ENCODE measurements around the gene LRRN2.
"Not testable (repeated sequence)": the region's sequence is repeated elsewhere in the genome, so short reads cannot be mapped to it uniquely, and the experiment has no call there.

The LRRN2 gene

GRCh38 chr1:204685236-204686006 is at the start of gene LRRN2:
Gene LRRN2, minus strand, starts transcription at chr1:204685738. Its CDS starts 65,746 bp downstream, at chr1:204619992.
- peak; percentile 42 for DNase-seq

- no peak for DNase-seq
Observed at GRCh38 chr1:204735042-204735441, 49.5 kb upstream of the LRRN2 start.

GRCh38 chr1:204733869-204734596 is 48.5 kb upstream of the LRRN2 start:
- no peak for DNase-seq

DNA sequence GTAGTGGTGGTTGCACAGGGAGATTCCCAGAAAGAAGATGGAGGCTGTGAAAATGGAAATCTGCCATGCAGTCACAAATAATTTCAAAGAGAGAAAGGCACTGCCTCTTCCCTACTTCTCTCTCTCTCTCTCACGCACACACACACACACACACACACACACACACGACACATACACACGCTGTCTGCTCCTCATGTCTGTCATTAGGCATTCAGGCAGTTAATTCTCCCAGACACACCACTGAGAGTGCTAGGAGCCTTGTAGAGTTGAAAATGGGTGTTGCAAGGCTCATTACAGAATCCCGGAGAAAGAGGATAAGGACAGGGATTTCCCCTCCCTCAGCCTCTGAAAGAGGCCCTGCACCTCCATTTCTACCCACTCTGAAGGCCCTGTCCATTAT is 47.8 kb upstream of the LRRN2 start:
- no peak for DNase-seq

GRCh38 chr1:204731985-204732575 is 46.5 kb upstream of the LRRN2 start:
- no peak for DNase-seq

GRCh38 chr1:204731509-204731908 is 46.0 kb upstream of the LRRN2 start:
- no peak for DNase-seq

- DNase-seq = peak; percentile 53
Observed at GRCh38 chr1:204730826-204731459, 45.4 kb upstream of the LRRN2 start.

DNA sequence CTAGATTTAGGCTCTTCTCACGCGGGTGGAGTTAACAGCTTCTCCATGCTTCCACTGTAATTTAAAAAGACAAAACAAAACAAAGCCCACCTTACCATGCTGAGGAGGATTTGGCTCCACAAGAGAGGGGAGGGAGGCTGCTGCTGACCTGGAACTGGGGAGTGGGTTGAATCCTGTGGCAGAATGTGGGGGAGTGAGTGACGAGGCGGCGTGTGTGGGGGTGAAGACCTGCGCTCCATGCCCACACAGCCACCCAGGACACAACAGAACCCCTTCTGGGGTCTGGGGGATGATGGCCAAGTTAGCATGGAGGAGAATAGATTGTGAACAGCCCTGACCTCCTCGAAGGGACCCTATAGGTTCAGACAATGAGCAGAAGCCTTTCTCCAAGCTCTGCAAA is 44.0 kb upstream of the LRRN2 start:
- no peak for DNase-seq

GRCh38 chr1:204728456-204728855 is 42.9 kb upstream of the LRRN2 start:
- no peak for DNase-seq

DNA sequence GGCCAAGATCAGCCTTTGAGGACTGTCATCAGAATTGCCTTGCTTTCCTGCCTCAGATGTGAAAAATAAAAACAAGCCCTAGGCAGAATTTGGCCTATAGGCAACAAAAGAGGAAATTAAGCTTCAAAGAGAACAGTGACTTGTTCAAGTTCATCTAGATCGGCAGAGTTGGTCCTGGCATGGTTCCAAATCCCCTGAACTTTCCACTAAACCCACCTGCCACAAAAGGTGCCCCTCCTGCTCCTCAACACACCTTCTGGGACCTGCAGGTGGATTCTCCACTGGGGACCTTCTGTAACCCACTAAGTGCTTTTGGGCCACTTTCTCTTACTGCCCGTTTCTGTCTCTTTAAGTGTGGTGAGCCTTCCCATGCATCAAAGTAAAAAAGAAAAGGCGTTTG is 42.5 kb upstream of the LRRN2 start:
- DNase-seq = no peak

GRCh38 chr1:204727438-204727837 is 41.9 kb upstream of the LRRN2 start:
- not testable (repeated sequence) for DNase-seq

DNA sequence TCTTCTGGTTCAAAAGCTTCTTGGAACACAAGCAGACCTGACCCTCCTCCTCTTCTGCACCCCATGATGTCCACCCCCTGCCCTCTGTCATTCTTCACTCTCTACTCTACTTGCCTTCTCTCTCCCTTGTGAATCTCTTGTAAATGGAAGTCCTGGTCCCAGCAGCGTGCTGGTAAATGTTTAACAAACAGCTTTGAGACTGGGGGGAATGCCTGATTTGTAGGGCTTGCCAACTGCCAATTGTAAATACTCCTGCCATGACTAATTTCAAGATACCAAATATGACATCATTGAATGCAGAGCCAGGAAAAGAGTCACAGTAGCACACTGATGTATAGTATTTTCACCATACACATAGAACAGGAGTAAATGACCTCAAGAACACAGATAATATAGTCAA is 40.9 kb upstream of the LRRN2 start:
- DNase-seq = no peak

GRCh38 chr1:204725821-204726448 is 40.4 kb upstream of the LRRN2 start:
- DNase-seq = no peak

GRCh38 chr1:204723131-204723787 is 37.7 kb upstream of the LRRN2 start:
- peak; percentile 61 for DNase-seq

- no peak for DNase-seq
Observed at GRCh38 chr1:204721373-204722055, 36.0 kb upstream of the LRRN2 start.

DNA sequence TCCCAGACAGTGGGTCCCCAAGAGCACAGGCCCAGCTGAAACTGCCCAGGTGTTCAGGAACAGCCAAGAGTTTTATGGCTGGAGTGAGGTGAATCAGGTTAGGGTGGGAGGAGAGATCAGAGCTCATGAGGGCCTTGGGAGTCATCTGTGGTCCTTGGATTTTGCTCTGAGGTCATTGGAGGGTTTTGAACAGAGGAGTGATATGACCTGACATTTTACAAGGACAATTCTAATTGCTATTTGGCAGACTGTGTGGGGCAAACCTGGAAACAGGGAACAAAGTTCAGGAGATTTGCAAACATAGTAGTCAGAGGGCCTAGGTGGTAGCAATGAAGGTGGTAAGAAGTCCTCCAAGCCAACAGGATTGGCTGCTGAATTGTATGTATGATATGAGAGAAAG is 31.1 kb upstream of the LRRN2 start:
- DNase-seq = no peak

GRCh38 chr1:204714861-204715511 is 29.4 kb upstream of the LRRN2 start:
- peak; percentile 31 for DNase-seq

DNA sequence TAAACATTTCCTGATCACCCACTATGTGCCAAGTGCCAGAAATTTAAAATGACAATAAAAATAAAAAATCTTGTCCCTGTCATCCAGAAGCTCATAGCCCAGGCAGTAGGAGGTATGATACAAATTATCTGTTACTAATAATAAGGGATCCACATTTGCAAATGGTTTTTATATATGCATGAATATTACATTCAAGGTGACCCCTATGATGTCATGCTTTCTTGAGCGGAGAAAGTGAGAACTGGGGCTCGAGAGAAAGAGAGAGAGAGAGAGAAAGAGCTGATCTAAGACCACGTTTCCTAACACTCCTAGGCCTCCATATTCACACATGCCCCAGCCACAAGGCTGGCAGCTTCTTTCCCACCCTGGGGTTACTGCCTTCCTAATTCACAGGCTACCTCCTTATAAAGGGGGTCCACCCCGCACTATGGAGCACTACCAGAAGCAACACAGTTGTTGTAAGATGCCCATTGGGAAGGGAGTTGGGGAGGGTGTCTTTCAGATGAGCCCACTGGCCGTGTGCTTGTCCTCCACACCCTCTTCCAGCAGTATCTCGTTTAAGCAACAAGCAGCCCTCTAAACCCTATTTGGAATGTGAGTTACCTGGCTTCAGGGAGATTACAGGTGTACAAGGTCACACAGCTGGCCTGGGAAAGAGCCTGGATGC is 28.8 kb upstream of the LRRN2 start:
- no peak for DNase-seq

GRCh38 chr1:204713541-204713940 is 28.0 kb upstream of the LRRN2 start:
- DNase-seq = no peak

DNA sequence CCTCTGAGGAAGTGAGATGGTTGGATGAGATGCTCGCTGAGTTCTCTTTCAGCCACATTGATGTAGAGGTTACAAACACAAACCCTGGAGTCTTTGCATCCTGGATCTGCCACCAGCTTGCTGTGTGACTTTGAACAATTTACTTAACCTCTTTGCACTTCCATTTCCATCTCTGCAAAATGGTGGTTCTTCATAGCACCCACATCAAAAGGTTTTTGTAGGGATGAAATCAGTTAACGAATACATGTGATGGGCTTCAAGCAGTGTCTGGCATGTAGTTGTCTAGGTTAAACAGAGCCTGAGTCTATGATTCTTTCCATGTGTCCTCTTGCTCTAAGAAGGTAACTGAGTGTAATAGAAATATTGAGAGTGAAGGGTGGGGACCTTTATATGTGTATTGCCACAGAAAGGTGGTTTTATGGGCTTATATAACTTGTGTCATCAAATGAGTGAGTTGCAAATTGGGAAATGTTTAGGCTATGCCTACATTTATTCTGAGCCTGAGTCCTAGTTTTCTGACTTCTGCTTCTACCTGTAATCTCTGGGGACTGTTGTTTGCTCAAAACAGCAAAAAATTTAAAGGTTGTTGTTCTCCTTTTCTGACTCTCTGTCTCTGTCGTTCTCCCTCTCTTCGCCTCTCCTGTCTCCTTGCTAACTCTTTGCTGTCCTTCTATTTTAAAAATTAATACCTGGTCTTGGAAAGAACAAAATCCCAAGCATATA is 27.3 kb upstream of the LRRN2 start:
- DNase-seq = no peak
